GM18520 (cell line): ENCODE measurements around the gene TMEM19.
A peak's percentile ranks its signal among the peaks of the same experiment; 100 is the strongest.

Experiments used
- ATAC-seq: cut with Tn5 transposase; IDR thresholded peaks from one replicate; pipeline ENCODE4 v1.9.1; 2021; ENCODE audit not compliant: unreplicated experiment

Gene TMEM19

DNA sequence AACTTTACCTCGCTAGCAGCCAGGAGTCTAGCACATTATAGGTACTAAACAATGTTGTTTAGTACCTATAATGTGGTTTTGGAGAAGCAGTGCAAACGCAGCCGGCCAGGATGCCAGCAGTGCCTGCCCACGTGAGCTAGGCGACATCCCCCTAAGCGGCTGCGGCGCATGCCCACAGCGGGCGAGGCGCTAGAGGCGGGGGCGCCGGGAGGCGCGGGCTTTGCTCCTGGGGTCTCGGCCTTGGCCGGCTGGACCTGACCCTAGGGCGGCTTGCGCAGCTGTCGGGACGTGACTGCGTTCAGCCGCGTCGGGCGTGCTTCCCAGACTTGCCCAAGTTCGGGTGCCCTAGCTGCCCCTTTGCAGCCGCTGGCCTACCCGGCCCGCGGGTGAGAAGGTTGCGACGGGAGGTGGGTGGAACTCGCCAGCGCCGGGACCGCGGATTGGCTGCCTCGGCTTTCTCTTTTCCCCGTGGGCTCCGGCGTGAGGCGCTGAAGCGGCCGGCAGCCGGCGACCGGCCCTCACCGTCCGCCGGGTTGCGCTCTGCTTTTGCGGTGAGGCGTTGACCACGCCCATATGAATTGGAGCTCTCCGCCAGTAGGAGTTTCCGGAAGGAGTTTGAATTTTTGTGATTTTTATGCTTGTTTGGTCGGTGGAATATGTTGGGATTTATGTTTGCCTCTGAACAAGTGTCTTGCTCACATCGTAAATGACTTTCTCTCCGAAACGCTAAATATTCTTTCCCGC, at the start of gene TMEM19:
TMEM19 (plus strand) TSS at position 169 of the 744 bp plus-strand sequence. CDS start 599 bp downstream, outside the sequence.
- peak; percentile 82 for ATAC-seq

DNA sequence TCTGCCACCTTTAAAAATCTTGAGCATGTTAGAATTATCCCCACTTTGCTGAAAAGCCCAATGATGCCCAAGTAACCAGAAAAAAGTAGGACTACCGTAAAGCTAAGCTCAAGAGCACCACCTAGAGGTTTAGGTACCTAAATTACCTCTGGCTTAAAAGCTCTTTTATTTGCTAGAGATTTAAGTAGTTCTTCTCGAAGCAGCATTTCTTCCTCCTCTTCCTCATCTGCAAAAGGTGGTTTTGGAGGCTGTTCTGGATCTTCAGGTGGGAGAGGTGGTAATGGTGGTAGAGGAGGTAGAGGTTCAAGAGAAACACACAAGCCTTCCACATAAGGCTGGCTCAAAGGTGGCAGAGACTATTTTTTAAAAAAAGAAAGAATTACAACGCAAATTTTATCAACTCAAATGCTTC, 49.2 kb upstream of the TMEM19 start:
- ATAC-seq, result no peak

DNA sequence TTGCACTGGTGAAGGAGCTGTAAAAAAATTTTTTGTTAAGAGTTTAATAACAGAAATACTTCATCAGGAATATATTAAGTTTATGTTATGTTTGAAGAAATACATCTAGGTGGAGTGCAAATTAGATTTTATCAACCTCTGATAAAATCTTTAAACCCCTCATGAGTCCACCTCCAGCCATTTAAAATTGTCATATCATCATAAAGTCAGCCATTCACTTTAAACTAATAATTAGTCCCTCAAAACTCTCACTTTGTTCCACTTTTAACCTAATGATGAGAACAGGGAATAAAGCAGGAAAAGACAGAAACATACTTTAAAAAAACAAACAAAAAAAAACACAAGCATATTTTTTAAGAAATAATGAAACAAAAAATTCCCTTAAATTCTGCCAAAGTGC, 47.4 kb upstream of the TMEM19 start:
- no peak for ATAC-seq

DNA sequence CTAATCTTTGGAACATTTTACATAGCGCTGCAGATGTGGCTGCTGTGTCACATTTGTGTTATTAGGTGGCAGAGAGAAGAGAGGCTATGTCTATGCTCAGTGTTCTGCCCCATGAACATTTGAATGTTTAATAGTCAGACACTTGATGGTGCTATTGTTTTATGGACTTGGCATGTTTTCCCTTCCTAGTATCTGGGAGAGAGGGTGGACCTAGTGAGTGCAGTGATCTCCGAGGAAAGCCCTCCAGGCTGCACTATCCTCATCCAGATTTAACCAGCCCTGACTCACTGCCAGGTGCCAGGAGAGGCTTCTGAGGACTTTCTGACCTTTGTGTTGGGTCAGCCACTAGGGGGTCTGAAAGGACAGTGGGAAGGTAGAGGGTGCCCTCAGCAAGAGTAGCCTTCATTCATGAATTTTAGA, 46.5 kb upstream of the TMEM19 start:
- no peak for ATAC-seq

DNA sequence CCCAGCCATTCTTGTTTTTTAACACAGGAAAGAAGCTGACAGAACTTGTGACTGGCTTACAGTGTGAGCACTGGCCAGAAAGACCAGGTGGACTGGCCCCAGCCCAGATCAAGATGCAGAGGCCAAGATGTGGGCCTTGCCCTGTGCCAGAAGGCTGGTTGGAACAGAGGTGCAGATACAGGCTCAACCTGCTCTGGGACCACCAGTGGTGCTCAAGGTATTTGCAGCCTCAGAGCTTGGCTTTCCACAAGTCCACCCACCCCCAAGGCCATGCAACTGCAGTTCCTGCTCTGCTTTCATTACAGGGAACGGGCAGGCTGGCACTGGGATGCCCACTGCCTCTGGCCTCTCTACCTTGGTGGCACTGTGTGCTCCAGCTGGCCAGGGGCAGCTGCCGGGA, 45.6 kb upstream of the TMEM19 start:
- no peak for ATAC-seq

DNA sequence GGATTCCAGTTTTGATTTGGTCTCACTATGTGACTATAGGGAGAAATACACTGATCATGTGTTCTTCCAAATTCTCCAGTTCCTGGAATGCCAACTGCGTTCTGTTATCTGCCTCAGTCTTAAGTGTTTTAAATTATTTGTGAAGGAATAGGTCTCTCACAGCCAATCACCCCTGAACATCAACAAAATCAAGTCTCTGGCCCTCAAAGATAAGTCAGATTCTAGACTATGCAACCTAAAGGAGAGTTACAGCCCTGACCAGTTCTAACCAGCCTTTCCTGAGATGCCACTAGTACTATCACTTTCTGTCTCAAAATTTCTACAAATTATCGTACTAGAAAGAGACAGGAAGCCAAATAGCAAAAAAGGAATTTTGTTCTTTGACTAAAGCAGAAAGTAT, 44.5 kb upstream of the TMEM19 start:
- ATAC-seq, result no peak

DNA sequence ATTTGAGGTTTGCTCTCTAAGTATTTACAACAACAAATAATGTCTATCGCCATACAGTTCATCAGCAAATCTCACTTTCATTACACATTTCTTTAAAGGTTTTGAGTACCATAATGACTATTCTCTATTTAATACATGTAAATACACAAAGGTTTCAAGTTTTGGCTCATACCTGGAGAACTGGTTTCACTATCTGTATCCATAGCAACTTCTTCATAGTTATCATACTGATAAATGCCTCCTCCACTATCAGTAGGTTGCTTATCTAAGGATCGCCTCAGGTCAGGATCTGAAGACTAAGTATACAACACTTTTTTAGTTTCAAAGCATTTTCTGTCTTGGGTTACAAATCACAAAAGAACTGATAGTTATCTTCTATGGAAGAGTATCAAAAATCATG, 43.6 kb upstream of the TMEM19 start:
- ATAC-seq, result no peak

DNA sequence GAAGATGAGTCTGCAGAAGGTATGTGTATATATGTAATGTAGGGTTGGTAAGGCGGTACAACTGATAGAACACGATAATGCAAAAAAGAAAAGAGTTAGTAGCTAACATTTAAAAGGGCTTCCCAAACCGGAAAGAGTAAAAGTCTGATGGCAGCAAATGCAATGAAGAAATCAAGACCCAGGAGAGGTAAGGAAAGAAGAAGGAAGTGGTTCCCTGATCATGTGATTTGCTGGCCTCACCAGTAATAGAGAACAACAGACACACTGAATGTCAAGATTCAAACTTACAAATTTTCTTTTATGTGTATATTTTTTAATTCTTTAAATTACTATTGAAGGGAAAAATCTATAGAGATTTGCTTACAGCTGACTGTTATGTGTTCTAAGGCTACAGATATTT, 40.6 kb upstream of the TMEM19 start:
- ATAC-seq, result no peak

DNA sequence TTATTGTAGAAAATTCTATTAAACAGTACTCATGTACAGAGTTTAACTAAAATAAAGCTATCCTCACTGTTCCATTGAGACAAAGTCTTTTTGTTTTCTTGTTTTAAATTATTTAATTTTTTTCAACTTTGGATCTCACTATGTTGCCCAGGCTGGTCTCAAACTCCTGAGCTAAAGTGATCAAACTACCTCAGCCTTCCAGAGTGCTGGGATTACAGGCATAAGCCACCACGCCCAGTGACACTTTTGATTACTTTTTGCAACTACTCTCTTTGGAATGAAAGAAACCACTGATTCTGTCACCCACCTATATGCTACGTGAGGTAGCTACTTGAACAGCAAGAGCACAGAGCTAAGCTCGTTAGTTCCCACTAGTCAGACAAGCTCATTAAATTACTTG, 39.4 kb upstream of the TMEM19 start:
- ATAC-seq, result no peak

DNA sequence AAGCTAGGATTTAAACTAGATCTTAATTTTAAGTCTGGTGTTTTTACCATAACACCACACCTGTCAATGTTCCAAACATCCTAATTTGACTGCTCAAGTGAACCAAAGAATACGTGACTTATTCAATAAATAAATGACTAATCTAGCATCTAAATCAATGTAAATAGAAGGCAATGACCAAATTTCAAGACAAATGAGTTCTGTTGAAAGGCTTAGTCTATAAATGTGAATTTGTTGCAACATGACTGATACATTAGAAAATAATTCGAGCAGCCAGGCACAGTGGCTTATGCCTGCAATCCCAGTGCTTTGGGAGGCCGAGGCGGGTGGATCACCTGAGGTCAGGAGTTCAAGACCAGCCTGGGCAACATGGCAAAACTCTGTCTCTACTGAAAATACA, 37.3 kb upstream of the TMEM19 start:
- no peak for ATAC-seq

DNA sequence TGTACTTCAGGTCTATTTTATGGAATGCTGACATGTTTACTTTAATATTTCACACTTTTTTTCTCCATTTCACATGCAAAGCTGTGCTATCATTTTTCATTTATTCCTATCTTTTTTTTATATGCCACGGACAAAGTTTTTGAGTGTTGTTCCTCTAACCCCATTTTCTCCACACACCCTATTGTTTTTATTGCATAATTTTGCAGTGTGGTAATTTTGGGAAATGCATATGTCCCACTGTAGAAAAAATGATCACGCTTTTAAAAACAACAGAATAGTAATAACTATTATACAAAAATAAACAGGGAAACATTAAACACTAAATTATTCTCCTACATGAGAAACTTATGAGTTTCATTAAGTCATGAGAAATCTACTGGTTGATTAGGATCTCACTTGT, 36.5 kb upstream of the TMEM19 start:
- no peak for ATAC-seq

DNA sequence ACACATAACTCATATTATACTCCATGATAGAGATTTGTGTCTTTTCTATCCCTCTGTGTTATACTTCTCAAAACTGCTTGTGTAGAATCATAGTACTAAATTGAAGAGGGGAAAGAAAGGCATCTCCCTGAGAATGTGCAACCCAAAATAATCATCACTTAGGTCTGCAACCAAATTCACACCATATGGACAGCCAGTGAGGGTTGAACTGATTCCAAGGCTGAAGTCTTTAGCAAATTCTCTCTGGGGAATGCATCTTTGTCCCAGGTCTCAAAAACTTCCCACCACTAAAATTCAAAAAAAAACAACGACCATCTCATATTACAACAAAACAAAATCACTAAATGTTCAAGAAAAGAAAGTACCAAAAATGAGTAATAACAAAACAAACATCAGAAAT, 33.2 kb upstream of the TMEM19 start:
- ATAC-seq, result no peak

DNA sequence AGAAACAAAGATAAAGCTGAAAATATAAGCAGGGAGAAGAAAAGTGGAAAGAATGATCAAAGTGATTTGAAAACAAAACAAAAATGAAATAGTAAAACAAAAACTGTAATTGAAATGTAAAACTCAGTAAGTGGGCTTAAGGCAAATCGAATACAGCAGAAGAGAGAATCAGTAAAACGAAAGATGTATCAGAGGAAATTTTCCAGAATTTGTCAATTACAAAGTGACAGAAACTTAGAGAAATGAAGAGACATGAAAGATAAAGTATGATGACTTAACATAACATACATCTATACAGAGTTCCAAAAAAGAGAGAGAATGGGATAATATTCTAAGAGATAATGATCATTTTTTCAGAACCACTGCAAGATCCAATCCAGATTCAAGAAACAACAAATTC, 32.7 kb upstream of the TMEM19 start:
- ATAC-seq, result no peak

DNA sequence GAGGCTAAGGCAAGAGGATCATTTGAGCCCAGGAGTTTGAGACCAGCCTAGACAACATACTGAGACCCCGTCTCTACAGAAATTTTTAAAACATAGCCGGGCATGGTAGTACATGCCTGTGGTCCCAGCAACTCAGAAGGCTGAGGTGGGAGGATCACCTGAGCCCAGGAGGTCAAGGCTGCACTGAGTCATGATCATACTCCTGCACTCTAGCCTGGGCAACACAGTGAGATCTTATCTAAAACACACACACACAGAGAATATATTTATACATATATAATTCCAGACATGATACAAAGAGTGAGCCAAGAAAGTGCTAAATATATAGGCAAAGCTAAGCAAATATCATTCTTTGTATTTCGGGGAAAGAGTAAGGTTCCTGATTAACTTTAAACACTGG, 31.7 kb upstream of the TMEM19 start:
- ATAC-seq, result no peak

DNA sequence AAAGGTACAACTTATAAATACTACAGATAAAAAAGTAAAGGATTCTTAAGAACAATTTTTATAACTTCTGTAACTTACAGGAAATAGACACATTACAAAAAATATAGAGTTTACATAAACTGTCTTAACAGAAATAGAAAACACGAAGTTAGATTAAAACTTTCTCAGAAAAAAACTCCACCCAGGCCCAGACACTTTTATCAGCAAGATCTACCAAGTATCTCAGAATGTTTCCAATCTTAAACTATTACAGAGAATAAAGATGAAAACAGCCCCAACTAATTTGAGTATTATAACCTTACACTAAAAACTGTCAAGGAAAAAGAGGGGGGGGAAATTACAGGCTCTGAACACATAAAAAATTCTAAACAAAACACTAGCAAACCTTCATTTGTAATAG, 30.4 kb upstream of the TMEM19 start:
- no peak for ATAC-seq

DNA sequence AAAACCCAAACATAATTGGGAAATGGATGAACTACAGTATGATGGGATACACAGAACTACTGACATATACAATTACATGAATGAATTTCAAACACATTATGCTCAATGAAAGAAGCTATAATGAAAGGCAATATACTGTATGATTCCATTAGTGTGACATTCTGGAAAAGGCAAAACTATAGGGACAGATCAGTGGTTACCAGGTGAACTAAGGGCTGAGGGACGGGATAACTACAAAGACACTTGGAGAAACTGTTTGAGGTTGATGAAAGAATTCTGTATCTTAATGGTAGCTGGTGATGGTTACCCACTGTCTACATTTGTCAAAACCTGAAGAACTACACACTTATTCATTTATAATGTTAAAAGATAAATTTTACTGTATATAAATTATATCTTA, 30.0 kb upstream of the TMEM19 start:
- ATAC-seq, result no peak

DNA sequence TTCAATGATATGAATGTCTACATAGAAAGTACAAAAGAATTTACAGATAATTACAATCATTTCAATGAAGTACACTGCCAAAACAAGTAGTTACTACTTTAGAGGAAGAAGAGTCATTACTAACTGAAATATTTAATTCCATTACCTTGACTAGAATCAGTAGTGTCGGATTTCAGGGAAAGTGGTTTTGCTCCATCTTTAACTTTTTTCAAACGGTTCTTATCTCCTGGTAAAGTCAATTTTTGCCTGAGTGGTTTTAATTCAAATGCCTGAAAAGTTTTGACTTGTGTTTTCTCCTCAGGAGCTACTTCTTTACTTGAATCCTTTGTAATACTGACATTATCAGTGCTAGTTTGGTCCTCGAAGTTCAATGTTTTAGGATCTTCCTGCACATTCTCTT, 29.1 kb upstream of the TMEM19 start:
- ATAC-seq, result no peak

DNA sequence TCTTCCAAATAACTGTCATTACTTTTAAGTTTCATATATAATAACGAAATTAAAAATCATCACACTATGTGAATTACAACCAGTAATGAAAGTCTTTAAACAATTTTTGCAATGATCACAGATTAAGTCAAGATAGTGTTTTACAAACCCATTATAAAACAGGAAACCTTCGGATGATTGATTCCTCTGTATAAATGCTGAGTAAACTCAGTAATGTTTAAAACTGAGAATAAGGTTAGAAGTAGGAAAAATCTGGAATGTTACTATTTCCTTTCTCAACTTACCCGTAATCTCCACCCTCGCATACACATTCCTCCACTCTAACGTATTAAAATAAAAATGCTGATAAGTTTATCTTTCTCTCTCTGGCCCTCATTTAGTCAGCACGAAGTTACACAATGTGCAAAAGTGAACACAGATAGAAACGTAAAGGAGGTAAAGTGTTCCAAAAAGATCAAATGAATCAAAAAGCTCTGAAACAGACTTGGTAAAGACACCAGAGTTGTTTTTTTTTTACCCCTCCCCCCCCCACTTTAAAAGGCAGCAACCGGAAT, 23.8 kb upstream of the TMEM19 start:
- ATAC-seq, result no peak

DNA sequence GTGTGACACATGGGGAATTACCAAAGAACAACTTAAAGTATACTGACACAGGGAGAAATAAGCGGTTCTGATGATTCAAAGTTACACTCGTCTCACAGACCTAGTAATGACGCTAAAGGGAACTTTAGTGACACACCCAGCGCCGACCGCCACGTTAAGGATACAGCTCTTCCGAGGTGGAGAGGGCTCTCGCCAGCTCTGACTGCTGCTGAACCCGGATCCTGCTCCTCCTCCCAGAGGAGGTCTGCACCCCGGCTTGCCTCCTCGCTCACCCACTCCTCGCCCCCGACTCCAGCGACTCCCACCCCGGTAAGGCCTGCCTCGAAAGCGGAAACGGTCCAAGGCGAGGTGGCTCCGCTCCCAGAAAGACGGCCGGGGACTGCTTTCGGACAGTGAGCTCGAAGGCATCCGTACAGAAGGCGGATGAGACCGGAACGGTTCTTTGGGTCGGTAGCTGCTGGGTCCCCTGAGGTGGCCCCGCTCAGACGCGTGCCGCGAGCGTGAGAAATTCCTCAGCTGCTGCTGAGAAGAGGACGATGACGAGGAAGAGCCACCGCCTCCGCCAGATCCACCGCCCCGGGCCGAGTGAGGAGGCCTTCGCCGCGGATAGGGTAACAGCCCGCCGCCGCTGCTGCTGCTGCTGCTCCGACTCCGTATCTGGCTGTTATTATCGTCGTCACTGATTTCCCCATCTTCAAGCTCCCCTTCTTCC, 22.9 kb upstream of the TMEM19 start:
- ATAC-seq, result peak; percentile 15

DNA sequence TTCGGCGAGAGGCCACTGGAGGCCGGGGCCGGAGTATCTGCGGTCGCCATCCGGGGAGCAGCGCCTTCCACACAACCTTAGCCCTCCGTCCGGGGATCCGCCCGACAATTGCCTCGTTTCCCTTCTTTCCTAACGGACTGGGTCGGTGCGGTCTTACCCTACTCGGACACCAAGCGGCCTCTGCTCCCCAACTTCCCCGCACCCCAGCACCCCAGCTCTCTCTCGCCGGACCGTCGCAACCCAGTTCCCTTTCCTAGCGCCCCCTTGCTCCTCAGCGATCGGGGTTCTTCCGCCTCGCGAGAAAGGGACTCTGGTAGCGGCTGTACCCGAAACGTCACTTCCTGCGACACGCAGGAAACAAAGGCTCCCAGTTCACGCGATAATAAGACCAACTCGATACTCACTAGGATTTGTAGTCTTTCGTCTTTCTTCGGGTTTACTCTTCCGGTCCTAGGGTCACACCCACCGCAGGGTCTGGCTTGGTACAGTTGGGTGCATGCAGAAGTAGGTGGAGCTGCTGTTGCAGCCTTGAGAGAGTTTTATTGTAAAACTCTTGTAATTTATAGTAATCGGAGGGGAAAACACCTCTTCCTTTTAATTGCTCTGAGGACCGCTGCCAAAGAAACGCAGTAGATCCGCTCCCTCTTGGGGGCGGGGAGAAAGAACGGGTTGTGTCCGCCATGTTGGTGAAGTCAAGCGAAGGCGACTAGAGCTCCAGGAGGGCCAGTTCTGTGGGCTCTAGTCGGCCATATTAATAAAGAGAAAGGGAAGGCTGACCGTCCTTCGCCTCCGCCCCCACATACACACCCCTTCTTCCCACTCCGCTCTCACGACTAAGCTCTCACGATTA, 22.1 kb upstream of the TMEM19 start, which contains the start of the genes THAP2 and ZFC3H1:
THAP2 (plus strand) TSS at position 741 of the 850 bp plus-strand sequence. CDS start 209 bp downstream, outside the sequence.
ZFC3H1 (minus strand) TSS at position 288 of the 850 bp plus-strand sequence; CDS start at position 50, 238 bp downstream.
- ATAC-seq, result peak; percentile 94
